Hematopoietic multipotent progenitor cell treated with erythropoietin and hydrocortisone succinate and interleukin-3 and kit ligand, for 8 days (in vitro differentiated cells): Measurements from ENCODE around the gene AMOTL1.
A peak's percentile ranks its signal among the peaks of the same experiment; 100 is the strongest.

Source experiments
- DNase-seq: peaks from one replicate; pipeline ENCODE4 v3.0.0-alpha.2; 2015

Gene AMOTL1

GRCh38 chr11:94861306-94861845, 93.2 kb downstream of the AMOTL1 start:
- no peak for DNase-seq

GRCh38 chr11:94862926-94863880, 95.0 kb downstream of the AMOTL1 start:
- DNase-seq: no peak

GRCh38 chr11:94864506-94865045, 96.4 kb downstream of the AMOTL1 start:
- DNase-seq: no peak

- DNase-seq: no peak
Observed at GRCh38 chr11:94866231-94866822, 98.2 kb downstream of the AMOTL1 start.

- DNase-seq: no peak
Observed at GRCh38 chr11:94866936-94867795, 99.0 kb downstream of the AMOTL1 start.

- no peak for DNase-seq
Observed at GRCh38 chr11:94868468-94868867, 100.3 kb downstream of the AMOTL1 start.

GRCh38 chr11:94869186-94869585, 101.0 kb downstream of the AMOTL1 start:
- no peak for DNase-seq

GRCh38 chr11:94870422-94870821, 102.3 kb downstream of the AMOTL1 start:
- DNase-seq: no peak

- no peak for DNase-seq
Observed at GRCh38 chr11:94871491-94872185, 103.5 kb downstream of the AMOTL1 start.

GRCh38 chr11:94873916-94874540, 105.9 kb downstream of the AMOTL1 start:
- DNase-seq: no peak

GRCh38 chr11:94876222-94876621, 108.1 kb downstream of the AMOTL1 start:
- no peak for DNase-seq

- peak; percentile 70 for DNase-seq
Observed at GRCh38 chr11:94876645-94877442, 108.7 kb downstream of the AMOTL1 start.

GRCh38 chr11:94877443-94878200, 109.5 kb downstream of the AMOTL1 start:
- no peak for DNase-seq

- DNase-seq: no peak
Observed at GRCh38 chr11:94879006-94879405, 110.8 kb downstream of the AMOTL1 start.

- no peak for DNase-seq
Observed at GRCh38 chr11:94880216-94880615, 112.1 kb downstream of the AMOTL1 start.

GRCh38 chr11:94882931-94883330, 114.8 kb downstream of the AMOTL1 start:
- DNase-seq: no peak

- no peak for DNase-seq
Observed at GRCh38 chr11:94883878-94884277, 115.7 kb downstream of the AMOTL1 start.

GRCh38 chr11:94884376-94884775, 116.2 kb downstream of the AMOTL1 start:
- DNase-seq: no peak

GRCh38 chr11:94885133-94885532, 117.0 kb downstream of the AMOTL1 start:
- no peak for DNase-seq

GRCh38 chr11:94885581-94885980, 117.4 kb downstream of the AMOTL1 start:
- DNase-seq: no peak
